ENCODE data around the gene OXA1L. TPM values are rescaled to one million over a fixed set of nuclear protein-coding genes. Genes with fewer than 3 reads are reported as not detected.

Gene OXA1L
- total and polyA plus RNA-seq, 2 experiments from 2014 or later = 61.7 to 91.7 TPM

GRCh38 chr14:22780105-22780679 is 13.7 kb downstream of the OXA1L start:
- Mint-ChIP-seq H3K9me3 (no peaks in the 10 kb centered on the region), H3K4me3 (no peak overlapping the region), H3K27ac (peak overlapping the region; percentile 75; the same call in 1 of the 2 replicates), H3K27me3 (ENCODE audit: insufficient read depth, low read depth, poor library complexity) (peaks cover 7% of the 10 kb centered on the region), H3K36me3 (ENCODE audit: low read depth) (peaks cover 2% of the 10 kb centered on the region; the same call in 2 of the 3 replicates), H3K4me1 (peaks cover 11% of the 10 kb centered on the region)
- DNase-seq (ENCODE audit: low spot score) (no peak), ATAC-seq (peak; percentile 18; the same call in 2 of the 3 replicates)
- Histone ChIP-seq H3K4me2 (no peak overlapping the region), H3K27ac (ENCODE audit: low read depth) (no peak overlapping the region), H3K79me2 (replicated peaks; ENCODE audit: insufficient read depth) (no peaks in the 10 kb centered on the region), H3K4me1 (ENCODE audit: insufficient read depth) (no peaks in the 10 kb centered on the region), H2AFZ (no peak overlapping the region), H3K4me3 (no peak overlapping the region), H3K27me3 (ENCODE audit: insufficient read depth) (no peaks in the 10 kb centered on the region), H3F3A (replicated peaks; ENCODE audit: low read depth) (no peaks in the 10 kb centered on the region), H3K36me3 (ENCODE audit: insufficient read depth) (no peaks in the 10 kb centered on the region), H3K9me2 (ENCODE audit: insufficient read depth) (no peaks in the 10 kb centered on the region), H4K20me1 (replicated peaks; ENCODE audit: insufficient read depth) (no peaks in the 10 kb centered on the region)
- TF ChIP-seq, protein P1, sequence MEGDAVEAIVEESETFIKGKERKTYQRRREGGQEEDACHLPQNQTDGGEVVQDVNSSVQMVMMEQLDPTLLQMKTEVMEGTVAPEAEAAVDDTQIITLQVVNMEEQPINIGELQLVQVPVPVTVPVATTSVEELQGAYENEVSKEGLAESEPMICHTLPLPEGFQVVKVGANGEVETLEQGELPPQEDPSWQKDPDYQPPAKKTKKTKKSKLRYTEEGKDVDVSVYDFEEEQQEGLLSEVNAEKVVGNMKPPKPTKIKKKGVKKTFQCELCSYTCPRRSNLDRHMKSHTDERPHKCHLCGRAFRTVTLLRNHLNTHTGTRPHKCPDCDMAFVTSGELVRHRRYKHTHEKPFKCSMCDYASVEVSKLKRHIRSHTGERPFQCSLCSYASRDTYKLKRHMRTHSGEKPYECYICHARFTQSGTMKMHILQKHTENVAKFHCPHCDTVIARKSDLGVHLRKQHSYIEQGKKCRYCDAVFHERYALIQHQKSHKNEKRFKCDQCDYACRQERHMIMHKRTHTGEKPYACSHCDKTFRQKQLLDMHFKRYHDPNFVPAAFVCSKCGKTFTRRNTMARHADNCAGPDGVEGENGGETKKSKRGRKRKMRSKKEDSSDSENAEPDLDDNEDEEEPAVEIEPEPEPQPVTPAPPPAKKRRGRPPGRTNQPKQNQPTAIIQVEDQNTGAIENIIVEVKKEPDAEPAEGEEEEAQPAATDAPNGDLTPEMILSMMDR (conservative IDR thresholded peaks at IDR 0.05; ENCODE audit: low read depth in 2 of 2) = no peak
- TF ChIP-seq, protein P2, sequence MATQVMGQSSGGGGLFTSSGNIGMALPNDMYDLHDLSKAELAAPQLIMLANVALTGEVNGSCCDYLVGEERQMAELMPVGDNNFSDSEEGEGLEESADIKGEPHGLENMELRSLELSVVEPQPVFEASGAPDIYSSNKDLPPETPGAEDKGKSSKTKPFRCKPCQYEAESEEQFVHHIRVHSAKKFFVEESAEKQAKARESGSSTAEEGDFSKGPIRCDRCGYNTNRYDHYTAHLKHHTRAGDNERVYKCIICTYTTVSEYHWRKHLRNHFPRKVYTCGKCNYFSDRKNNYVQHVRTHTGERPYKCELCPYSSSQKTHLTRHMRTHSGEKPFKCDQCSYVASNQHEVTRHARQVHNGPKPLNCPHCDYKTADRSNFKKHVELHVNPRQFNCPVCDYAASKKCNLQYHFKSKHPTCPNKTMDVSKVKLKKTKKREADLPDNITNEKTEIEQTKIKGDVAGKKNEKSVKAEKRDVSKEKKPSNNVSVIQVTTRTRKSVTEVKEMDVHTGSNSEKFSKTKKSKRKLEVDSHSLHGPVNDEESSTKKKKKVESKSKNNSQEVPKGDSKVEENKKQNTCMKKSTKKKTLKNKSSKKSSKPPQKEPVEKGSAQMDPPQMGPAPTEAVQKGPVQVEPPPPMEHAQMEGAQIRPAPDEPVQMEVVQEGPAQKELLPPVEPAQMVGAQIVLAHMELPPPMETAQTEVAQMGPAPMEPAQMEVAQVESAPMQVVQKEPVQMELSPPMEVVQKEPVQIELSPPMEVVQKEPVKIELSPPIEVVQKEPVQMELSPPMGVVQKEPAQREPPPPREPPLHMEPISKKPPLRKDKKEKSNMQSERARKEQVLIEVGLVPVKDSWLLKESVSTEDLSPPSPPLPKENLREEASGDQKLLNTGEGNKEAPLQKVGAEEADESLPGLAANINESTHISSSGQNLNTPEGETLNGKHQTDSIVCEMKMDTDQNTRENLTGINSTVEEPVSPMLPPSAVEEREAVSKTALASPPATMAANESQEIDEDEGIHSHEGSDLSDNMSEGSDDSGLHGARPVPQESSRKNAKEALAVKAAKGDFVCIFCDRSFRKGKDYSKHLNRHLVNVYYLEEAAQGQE (IDR thresholded peaks at IDR 0.05; ENCODE audit: unreplicated experiment) = no peak
- no peak for TF ChIP-seq STAT1 (IDR thresholded peaks at IDR 0.05; ENCODE audit: unreplicated experiment)
- no peak for TF ChIP-seq NANOG (IDR thresholded peaks at IDR 0.05; ENCODE audit: borderline replicate concordance)
- TF ChIP-seq, protein P3, sequence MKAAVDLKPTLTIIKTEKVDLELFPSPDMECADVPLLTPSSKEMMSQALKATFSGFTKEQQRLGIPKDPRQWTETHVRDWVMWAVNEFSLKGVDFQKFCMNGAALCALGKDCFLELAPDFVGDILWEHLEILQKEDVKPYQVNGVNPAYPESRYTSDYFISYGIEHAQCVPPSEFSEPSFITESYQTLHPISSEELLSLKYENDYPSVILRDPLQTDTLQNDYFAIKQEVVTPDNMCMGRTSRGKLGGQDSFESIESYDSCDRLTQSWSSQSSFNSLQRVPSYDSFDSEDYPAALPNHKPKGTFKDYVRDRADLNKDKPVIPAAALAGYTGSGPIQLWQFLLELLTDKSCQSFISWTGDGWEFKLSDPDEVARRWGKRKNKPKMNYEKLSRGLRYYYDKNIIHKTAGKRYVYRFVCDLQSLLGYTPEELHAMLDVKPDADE (IDR thresholded peaks at IDR 0.05) = no peak
- no peak for TF ChIP-seq EZH2phosphoT487 (IDR thresholded peaks at IDR 0.05; ENCODE audit: unreplicated experiment)
- TF ChIP-seq ZNF331 (CRISPR knock-in tag; IDR thresholded peaks at IDR 0.05; ENCODE audit: low read depth) = no peak
- TF ChIP-seq ZNF114 (CRISPR knock-in tag; IDR thresholded peaks at IDR 0.05) = no peak
- TF ChIP-seq ZNF462 (CRISPR knock-in tag; IDR thresholded peaks at IDR 0.05) = no peak
- TF ChIP-seq CREB1 (CRISPR knock-in tag; IDR thresholded peaks at IDR 0.05; ENCODE audit: low read depth) = no peak
- no peak for TF ChIP-seq EZH2 (IDR thresholded peaks at IDR 0.05; ENCODE audit: low read depth, unreplicated experiment)
- no peak for TF ChIP-seq POLR2AphosphoS5 (IDR thresholded peaks at IDR 0.05; ENCODE audit: low read depth)
- no peak for TF ChIP-seq JUNB (IDR thresholded peaks at IDR 0.05; ENCODE audit: unreplicated experiment)
